IMR-90 (cell line): ENCODE data around the gene SURF6. TPM values are rescaled to one million over a fixed set of nuclear protein-coding genes. Genes with fewer than 3 reads are reported as not detected.
A peak's percentile ranks its signal among the peaks of the same experiment; 100 is the strongest.

ENCODE experiments used
- ATAC-seq: fragments of 200-7000 bp; cut with Tn5 transposase; 2 replicates; pipeline ENCODE4 v1.9.1; 2020; ENCODE audit warnings: low read depth, mild to moderate bottlenecking, moderate library complexity
- BruUV-seq: library from RNA; stranded (reverse); fragments of 400-500 nt; replicated peaks from 2 replicates; lab custom pipeline; 2021; lab: Mats Ljungman, UMichigan
- CTCF ChIA-PET: fragments of 300-600 bp; formaldehyde crosslinking; extraction: SDS; loops from one replicate; lab custom pipeline; 2021; ENCODE audit warnings: antibody characterized with exemption; lab: Yijun Ruan, JAX
- POLR2A ChIA-PET: fragments of 300-600 bp; sonication (Branson Sonifier 250); formaldehyde crosslinking; loops from one replicate; lab custom pipeline; 2022; ENCODE audit warnings: antibody characterized with exemption; ENCODE audit not compliant: unreplicated experiment; lab: Charles Lee
- DNase-seq: peaks from one replicate; pipeline ENCODE4 v3.0.0; 2013
- H2AFZ ChIP-seq: replicated peaks from 2 replicates; pipeline ENCODE3; 2013; ENCODE audit warnings: low read length, mild to moderate bottlenecking; ENCODE audit not compliant: poor library complexity
- H2AK5ac ChIP-seq: 2 replicates; pipeline ENCODE4 v1.6.1; 2013; ENCODE audit warnings: low read depth, low read length, inconsistent platforms
- H2AK9ac ChIP-seq: replicated peaks from 2 replicates; pipeline ENCODE3; 2013; ENCODE audit warnings: mild to moderate bottlenecking, low read depth, low read length, moderate library complexity; ENCODE audit not compliant: poor library complexity
- H2BK120ac ChIP-seq: 2 replicates; pipeline ENCODE4 v1.6.1; 2013; ENCODE audit warnings: low read depth, low read length, inconsistent platforms
- H2BK15ac ChIP-seq: 3 replicates; pipeline ENCODE4 v1.6.1; 2013; ENCODE audit warnings: low read depth, low read length, inconsistent platforms
- H2BK20ac ChIP-seq: 2 replicates; pipeline ENCODE4 v1.6.1; 2013; ENCODE audit warnings: low read depth, mild to moderate bottlenecking, inconsistent platforms, low read length, moderate library complexity
- H2BK5ac ChIP-seq: 2 replicates; pipeline ENCODE4 v1.6.1; 2013; ENCODE audit warnings: mild to moderate bottlenecking, low read depth, low read length, inconsistent platforms; ENCODE audit not compliant: poor library complexity, severe bottlenecking
- H3K14ac ChIP-seq: replicated peaks from 2 replicates; pipeline ENCODE4 v1.6.1; 2013; ENCODE audit warnings: low read depth, low read length, inconsistent platforms
- H3K18ac ChIP-seq: 2 replicates; pipeline ENCODE4 v1.6.1; 2013; ENCODE audit warnings: low read depth, low read length, control low read depth
- H3K23ac ChIP-seq: 2 replicates; pipeline ENCODE4 v1.6.1; 2013; ENCODE audit warnings: low read depth, low read length, inconsistent platforms
- H3K27ac ChIP-seq: 2 replicates; pipeline ENCODE4 v1.5.1; 2013; ENCODE audit warnings: mild to moderate bottlenecking, control low read depth, low read length; ENCODE audit not compliant: insufficient read depth
- H3K27me3 ChIP-seq: 2 replicates; pipeline ENCODE4 v1.6.1; 2013; ENCODE audit warnings: low read length; ENCODE audit not compliant: control insufficient read depth, insufficient read depth
- H3K36me3 ChIP-seq: 2 replicates; pipeline ENCODE4 v1.6.1; 2013; ENCODE audit warnings: low read length, mixed read lengths; ENCODE audit not compliant: control insufficient read depth, insufficient read depth
- H3K4ac ChIP-seq: 2 replicates; pipeline ENCODE4 v1.6.1; 2013; ENCODE audit warnings: low read depth, low read length, inconsistent platforms
- H3K4me1 ChIP-seq: 2 replicates; pipeline ENCODE4 v1.6.1; 2013; ENCODE audit warnings: low read length, mixed read lengths; ENCODE audit not compliant: control insufficient read depth, insufficient read depth
- H3K4me2 ChIP-seq: 2 replicates; pipeline ENCODE4 v1.6.1; 2013; ENCODE audit warnings: low read depth, mild to moderate bottlenecking, control low read depth, low read length, moderate library complexity
- H3K4me3 ChIP-seq: 2 replicates; pipeline ENCODE4 v1.5.1; 2013; ENCODE audit warnings: low read depth, mild to moderate bottlenecking, control low read depth, low read length, moderate library complexity; ENCODE audit not compliant: insufficient read depth
- H3K56ac ChIP-seq: 2 replicates; pipeline ENCODE4 v1.6.1; 2013; ENCODE audit warnings: low read length, inconsistent platforms; ENCODE audit not compliant: insufficient read depth; ENCODE audit errors: extremely low read depth
- H3K79me1 ChIP-seq, 2 experiments: 2 replicates each; pipeline ENCODE4 v1.6.1; 2013; ENCODE audit warnings: low read length in 2 of 2, inconsistent platforms in 1 of 2, low read depth in 1 of 2
- H3K9ac ChIP-seq: 2 replicates; pipeline ENCODE4 v1.6.1; 2013; ENCODE audit warnings: low read depth, low read length, control low read depth
- H3K9me1 ChIP-seq: 2 replicates; pipeline ENCODE4 v1.6.1; 2013; ENCODE audit warnings: low read length, inconsistent platforms; ENCODE audit not compliant: insufficient read depth
- H3K9me3 ChIP-seq: 2 replicates; pipeline ENCODE4 v1.6.1; 2013; ENCODE audit warnings: low read length; ENCODE audit not compliant: control insufficient read depth, insufficient read depth
- H4K20me1 ChIP-seq: 2 replicates; pipeline ENCODE4 v1.6.1; 2013; ENCODE audit warnings: low read length, inconsistent platforms; ENCODE audit not compliant: insufficient read depth
- H4K5ac ChIP-seq: 2 replicates; pipeline ENCODE4 v1.6.1; 2013; ENCODE audit warnings: mild to moderate bottlenecking, low read depth, low read length, control low read depth
- H4K8ac ChIP-seq, 2 experiments: 2 replicates each; pipeline ENCODE4 v1.6.1; 2013; ENCODE audit warnings: low read depth in 2 of 2, low read length in 2 of 2, control low read depth in 1 of 2, inconsistent platforms in 1 of 2
- H4K91ac ChIP-seq: 2 replicates; pipeline ENCODE4 v1.6.1; 2013; ENCODE audit warnings: low read depth, low read length, inconsistent platforms; ENCODE audit not compliant: insufficient read depth
- BHLHE40 ChIP-seq: fragments of 150-350 bp; IDR thresholded peaks from 2 replicates; pipeline ENCODE4 v1.6.1; 2016; ENCODE audit warnings: mild to moderate bottlenecking, low read depth, low read length
- CEBPB ChIP-seq: IDR thresholded peaks from 2 replicates; pipeline ENCODE4 v1.6.1; 2012; ENCODE audit warnings: low read depth, low read length, improper control_type of control experiment
- CHD1 ChIP-seq: IDR thresholded peaks from 2 replicates; pipeline ENCODE4 v1.6.1; 2012; ENCODE audit warnings: low read depth, low read length, improper control_type of control experiment
- CTCF ChIP-seq: conservative IDR thresholded peaks from 2 replicates; pipeline ENCODE4 v1.5.1; 2012; ENCODE audit warnings: mild to moderate bottlenecking, low read depth, low read length, improper control_type of control experiment
- ELK1 ChIP-seq: fragments of 150-350 bp; IDR thresholded peaks from 2 replicates; pipeline ENCODE4 v1.6.1; 2016; ENCODE audit warnings: low read depth, mild to moderate bottlenecking, low read length, moderate library complexity, borderline replicate concordance
- FOS ChIP-seq: fragments of 150-350 bp; IDR thresholded peaks from 2 replicates; pipeline ENCODE4 v1.6.1; 2016; ENCODE audit warnings: low read depth, low read length
- MAFK ChIP-seq: IDR thresholded peaks from 2 replicates; pipeline ENCODE4 v1.6.1; 2012; ENCODE audit warnings: low read depth, low read length, improper control_type of control experiment
- MAZ ChIP-seq: IDR thresholded peaks from 2 replicates; pipeline ENCODE4 v1.6.1; 2012; ENCODE audit warnings: low read depth, mild to moderate bottlenecking, low read length, improper control_type of control experiment, moderate library complexity, borderline replicate concordance
- MXI1 ChIP-seq: IDR thresholded peaks from 2 replicates; pipeline ENCODE4 v1.6.1; 2012; ENCODE audit warnings: low read depth, mild to moderate bottlenecking, low read length, moderate library complexity, borderline replicate concordance
- NFE2L2 ChIP-seq: fragments of 150-350 bp; IDR thresholded peaks from 2 replicates; pipeline ENCODE4 v1.6.1; 2016; ENCODE audit warnings: low read depth, mild to moderate bottlenecking, low read length
- POLR2A ChIP-seq: IDR thresholded peaks from 2 replicates; pipeline ENCODE4 v1.6.1; 2012; ENCODE audit warnings: mild to moderate bottlenecking, low read depth, low read length
- RCOR1 ChIP-seq: IDR thresholded peaks from 2 replicates; pipeline ENCODE4 v1.6.1; 2012; ENCODE audit warnings: mild to moderate bottlenecking, low read length, improper control_type of control experiment; ENCODE audit not compliant: insufficient replicate concordance
- RFX5 ChIP-seq: IDR thresholded peaks from 2 replicates; pipeline ENCODE4 v1.8.0; 2012; ENCODE audit warnings: low read depth, mild to moderate bottlenecking, low read length, moderate library complexity
- USF2 ChIP-seq: fragments of 150-350 bp; IDR thresholded peaks from 2 replicates; pipeline ENCODE4 v1.6.1; 2017; ENCODE audit warnings: mild to moderate bottlenecking, antibody characterized with exemption, low read length, low read depth
- WGBS, 2 experiments: methylation state at CpG; one replicate each; pipeline versions ENCODE4 v1.1.5 to v1.1.7; 2013; ENCODE audit warnings: missing lambda C conversion rate in 2 of 2; ENCODE audit not compliant: insufficient read length in 1 of 2; ENCODE audit errors: extremely low coverage in 2 of 2; 5-methylcytosine and 5-hydroxymethylcytosine counted together
- dilution Hi-C: fragments of 300-500 bp; cut with HindIII; formaldehyde crosslinking; loops from one replicate; pipeline ENCODE4 v1.14.3; 2018; ENCODE audit warnings: low sequenced_read_pairs; ENCODE audit not compliant: unreplicated experiment
- in situ Hi-C: fragments of 300-500 bp; cut with MboI; formaldehyde crosslinking; loops from 3 replicates; pipeline ENCODE4 v1.14.3; 2019; ENCODE audit warnings: low sequenced_read_pairs, inconsistent platforms, mixed read lengths
- intact Hi-C: fragments of 100-400 bp; cut with micrococcal nuclease; formaldehyde crosslinking; loops from 2 replicates; pipeline ENCODE4 v1.10.0; 2022
- polyA plus RNA-seq, 3 experiments: library from polyadenylated mRNA; depleted of rRNA; stranded (reverse); fragments of >200 nt; gene quantifications; 2 replicates each; pipeline ENCODE4 v1.2.3, GENCODE V29; 2012; ENCODE audit warnings: low replicate concordance in 1 of 3
- total RNA-seq: library from RNA; depleted of rRNA; stranded (reverse); fragments of >200 nt; gene quantifications from 2 replicates; pipeline ENCODE4 v1.2.3, GENCODE V29; 2012

The SURF6 gene
- total and polyA plus RNA-seq, 2 of the 4 experiments (the other 2 are of a cell fraction), result 6.1 to 12.8 TPM

GRCh38 chr9:133306242-133307204, 29.5 kb downstream of the SURF6 start:
- no peak overlapping the region for H4K91ac ChIP-seq
- intact Hi-C loops (no loop called here), in situ Hi-C loops (no loop called here), dilution Hi-C loops (no loop called here)
- no peak for DNase-seq
- no peak overlapping the region for H3K9ac ChIP-seq
- H3K9me3 ChIP-seq, result 0 out of 2 replicates have a peak, but pooled peaks cover 1% of the 10 kb centered on the region
- no peak overlapping the region for H3K23ac ChIP-seq
- H2BK5ac ChIP-seq, result no peak overlapping the region
- no peak overlapping the region for H3K56ac ChIP-seq
- no peak overlapping the region for H3K4ac ChIP-seq
- H2AFZ ChIP-seq, result peak overlapping the region; percentile 63
- H4K20me1 ChIP-seq, result no peaks in the 10 kb centered on the region
- H4K5ac ChIP-seq, result no peak overlapping the region
- H2BK20ac ChIP-seq, result no peak overlapping the region
- no peaks in the 10 kb centered on the region for H3K36me3 ChIP-seq
- H2AK9ac ChIP-seq, result no peak overlapping the region
- 80% methylated on average over 20 of the region's 31 CpGs; no CpG with 5 or more reads in 1 of the 2 experiments for WGBS, 2 experiments
- ATAC-seq, result no peak
- H2BK120ac ChIP-seq, result no peak overlapping the region
- POLR2A ChIA-PET, result no interaction called here
- no peak overlapping the region for H2BK15ac ChIP-seq
- no peak overlapping the region for H3K4me2 ChIP-seq
- H3K27me3 ChIP-seq, result peaks cover 15% of the 10 kb centered on the region
- no peak overlapping the region for H3K14ac ChIP-seq
- H3K18ac ChIP-seq, result no peak overlapping the region
- no peak overlapping the region for H3K4me3 ChIP-seq
- H3K4me1 ChIP-seq, result no peaks in the 10 kb centered on the region
- no peaks in the 10 kb centered on the region for H3K9me1 ChIP-seq
- H3K79me1 ChIP-seq, result no peaks in the 10 kb centered on the region
- no TSS peak for BruUV-seq
- no peak overlapping the region for H4K8ac ChIP-seq
- H2AK5ac ChIP-seq, result no peak overlapping the region
- CTCF ChIA-PET, result no interaction called here
- H3K27ac ChIP-seq, result no peak overlapping the region
- TF ChIP-seq POLR2A, result no peak
- TF ChIP-seq CHD1, result no peak
- no peak for TF ChIP-seq FOS
- no peak for TF ChIP-seq RFX5
- no peak for TF ChIP-seq RCOR1
- TF ChIP-seq NFE2L2, result no peak
- TF ChIP-seq CTCF, result no peak
- TF ChIP-seq MXI1, result no peak
- no peak for TF ChIP-seq MAZ
- TF ChIP-seq BHLHE40, result no peak
- TF ChIP-seq MAFK, result no peak
- TF ChIP-seq CEBPB, result no peak
- no peak for TF ChIP-seq USF2
- TF ChIP-seq ELK1, result no peak
